Spinal cord (tissue), 10 donors: ENCODE data around the gene ZNF827. TPM values are rescaled to one million over a fixed set of nuclear protein-coding genes. Genes with fewer than 3 reads are reported as not detected.

Experiments
- DNase-seq, 6 donors: peaks; one replicate each; pipeline versions ENCODE4 v3.0.0 to v3.0.0-alpha.2; 2013 to 2015; ENCODE audit warnings: low spot score in 6 of 6, low read depth in 4 of 6
- H3K27ac ChIP-seq: one replicate; pipeline ENCODE4 v1.5.1; 2013; ENCODE audit warnings: low read depth, low read length, control low read depth
- H3K27me3 ChIP-seq: one replicate; pipeline ENCODE4 v1.6.1; 2013; ENCODE audit warnings: low read length; ENCODE audit not compliant: control insufficient read depth, insufficient read depth
- H3K36me3 ChIP-seq: one replicate; pipeline ENCODE4 v1.6.1; 2013; ENCODE audit warnings: low read length; ENCODE audit not compliant: control insufficient read depth, insufficient read depth
- H3K4me1 ChIP-seq: one replicate; pipeline ENCODE4 v1.6.1; 2013; ENCODE audit warnings: low read length; ENCODE audit not compliant: control insufficient read depth, insufficient read depth
- H3K4me3 ChIP-seq: one replicate; pipeline ENCODE4 v1.5.1; 2013; ENCODE audit warnings: low read depth, low read length, control low read depth
- H3K9me3 ChIP-seq: one replicate; pipeline ENCODE4 v1.6.1; 2013; ENCODE audit warnings: low read length; ENCODE audit not compliant: control insufficient read depth, insufficient read depth
- WGBS: methylation state at CpG from one replicate; pipeline ENCODE4 v1.1.5; 2013; ENCODE audit warnings: missing lambda C conversion rate; ENCODE audit not compliant: insufficient coverage; 5-methylcytosine and 5-hydroxymethylcytosine counted together
- polyA plus RNA-seq, 2 donors: library from polyadenylated mRNA; unstranded; fragments of 120-200 nt; gene quantifications; one replicate each; pipeline ENCODE4 v1.2.1, GENCODE V29; 2013; ENCODE audit not compliant: insufficient read length in 2 of 2
- total RNA-seq, 2 donors: library from RNA; depleted of rRNA in 1 of 2; stranded (reverse); fragments of 120-200 nt in 1 of 2; fragments of >200 nt in 1 of 2; gene quantifications; one replicate each; pipeline versions ENCODE4 v1.2.3 to v1.2.4, GENCODE V29; 2013 to 2014
- donor health status: healthy.

The ZNF827 gene
- total and polyA plus RNA-seq, 4 donors = 22.3 to 33.6 (median 26.1) TPM

DNA sequence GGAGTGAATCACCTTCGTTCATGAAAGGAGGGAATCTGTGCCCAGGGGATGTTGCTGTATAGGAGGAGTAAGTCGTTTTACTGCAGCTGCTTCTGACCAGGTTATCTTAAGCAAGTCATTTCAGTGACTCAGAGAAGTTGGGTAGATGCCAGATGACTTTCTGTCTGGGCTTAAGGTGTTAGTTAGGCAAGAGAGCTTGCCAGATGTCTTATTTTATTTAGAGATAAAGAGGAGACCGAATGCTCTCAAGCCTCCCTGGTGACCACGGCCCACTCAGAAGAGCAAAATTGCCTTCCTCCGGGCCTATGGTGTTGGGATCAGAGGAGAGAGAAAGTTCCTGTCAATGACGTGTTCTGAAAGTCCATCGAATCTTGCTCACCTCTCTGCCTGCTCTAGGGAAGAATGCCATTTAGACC lies 16.3 kb upstream of the ZNF827 start:
- Histone ChIP-seq H3K9me3 (no peaks in the 10 kb centered on the region), H3K36me3 (no peaks in the 10 kb centered on the region), H3K27ac (no peak overlapping the region), H3K27me3 (no peaks in the 10 kb centered on the region), H3K4me3 (no peak overlapping the region), H3K4me1 (no peaks in the 10 kb centered on the region)
- no peak for DNase-seq
- WGBS = 83% methylated on average over 5 of the region's 7 CpGs

DNA sequence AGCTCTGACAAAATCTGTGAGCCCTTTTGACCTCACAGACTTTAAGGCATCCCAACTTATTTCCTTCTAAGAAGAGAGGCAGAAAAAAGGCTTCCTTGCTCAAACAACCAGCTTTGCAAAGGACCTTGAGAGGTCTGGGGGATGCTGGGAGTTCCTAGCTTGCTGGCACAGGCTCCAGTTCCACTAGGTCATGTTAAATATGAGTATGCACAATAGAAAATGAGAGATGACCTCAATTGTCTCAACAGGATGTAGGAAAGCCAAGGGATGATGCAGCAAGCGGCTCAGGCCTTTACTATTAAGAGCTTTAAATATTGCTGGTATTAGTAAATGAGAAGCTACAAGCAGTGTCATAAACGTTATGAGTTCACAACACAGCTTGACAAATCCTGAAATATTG lies 13.3 kb upstream of the ZNF827 start:
- Histone ChIP-seq H3K4me3 (no peak overlapping the region), H3K4me1 (no peaks in the 10 kb centered on the region), H3K36me3 (no peaks in the 10 kb centered on the region), H3K27me3 (no peaks in the 10 kb centered on the region), H3K27ac (no peak overlapping the region), H3K9me3 (no peaks in the 10 kb centered on the region)
- WGBS = 75% methylated on average over 2 of the region's 2 CpGs
- peak in 1 of 6 donors; percentile 37 for DNase-seq

GRCh38 chr4:145945431-145946155 lies 7.0 kb upstream of the ZNF827 start:
- WGBS = no CpG with 5 or more reads among the region's 2 CpGs
- Histone ChIP-seq H3K36me3 (no peaks in the 10 kb centered on the region), H3K4me3 (no peak overlapping the region), H3K4me1 (no peaks in the 10 kb centered on the region), H3K9me3 (no peaks in the 10 kb centered on the region), H3K27me3 (no peaks in the 10 kb centered on the region), H3K27ac (no peak overlapping the region)
- DNase-seq = no peak

GRCh38 chr4:145944886-145945285 lies 6.3 kb upstream of the ZNF827 start:
- Histone ChIP-seq H3K36me3 (no peaks in the 10 kb centered on the region), H3K27ac (no peak overlapping the region), H3K27me3 (no peaks in the 10 kb centered on the region), H3K4me3 (no peak overlapping the region), H3K4me1 (no peaks in the 10 kb centered on the region), H3K9me3 (no peaks in the 10 kb centered on the region)
- no peak for DNase-seq
- no CpG with 5 or more reads among the region's 2 CpGs for WGBS

DNA sequence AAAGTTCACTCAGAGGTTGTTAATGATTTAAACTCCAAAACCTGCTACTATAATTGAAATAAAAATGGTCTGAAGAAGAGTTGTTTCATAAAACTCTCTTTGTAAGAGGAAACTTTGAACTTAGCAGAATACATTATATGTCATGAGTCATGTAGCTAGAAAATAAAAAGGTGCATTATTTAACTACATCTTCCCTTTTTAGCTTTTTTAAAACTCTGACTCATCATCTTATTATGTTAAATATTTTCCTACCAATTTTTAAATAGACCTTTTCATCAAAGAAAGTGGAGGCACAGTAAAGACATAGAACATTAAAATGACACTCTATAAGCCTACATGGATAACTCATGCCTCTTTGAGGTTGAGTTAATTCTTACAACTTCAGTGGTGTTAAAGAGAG lies 1.2 kb upstream of the ZNF827 start:
- H3K4me3 ChIP-seq = no peak overlapping the region
- no peaks in the 10 kb centered on the region for H3K36me3 ChIP-seq
- DNase-seq = no peak
- peaks cover 12% of the 10 kb centered on the region for H3K4me1 ChIP-seq
- no peaks in the 10 kb centered on the region for H3K9me3 ChIP-seq
- H3K27ac ChIP-seq = no peak overlapping the region
- H3K27me3 ChIP-seq = no peaks in the 10 kb centered on the region

DNA sequence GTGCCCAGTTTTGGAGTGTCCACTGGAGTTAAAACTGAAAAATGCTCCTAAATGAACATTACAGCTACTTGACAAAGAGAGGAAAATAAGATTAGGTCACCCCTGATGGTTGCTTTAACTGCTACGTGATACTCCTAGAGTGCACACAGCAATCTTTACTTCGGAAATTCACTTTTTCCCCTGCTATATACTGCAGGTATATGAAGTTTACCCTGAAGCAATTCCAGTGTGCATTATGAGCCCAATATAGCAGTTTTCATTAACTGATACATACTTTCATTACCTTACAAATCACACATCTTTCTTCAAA lies 773 bp upstream of the ZNF827 start:
- H3K9me3 ChIP-seq = no peaks in the 10 kb centered on the region
- H3K27ac ChIP-seq = no peak overlapping the region
- H3K27me3 ChIP-seq = no peaks in the 10 kb centered on the region
- no peaks in the 10 kb centered on the region for H3K36me3 ChIP-seq
- WGBS = no CpG with 5 or more reads among the region's 2 CpGs
- DNase-seq = peak in 1 of 6 donors; percentile 8
- H3K4me3 ChIP-seq = peak overlapping the region; percentile 85
- peaks cover 13% of the 10 kb centered on the region for H3K4me1 ChIP-seq

DNA sequence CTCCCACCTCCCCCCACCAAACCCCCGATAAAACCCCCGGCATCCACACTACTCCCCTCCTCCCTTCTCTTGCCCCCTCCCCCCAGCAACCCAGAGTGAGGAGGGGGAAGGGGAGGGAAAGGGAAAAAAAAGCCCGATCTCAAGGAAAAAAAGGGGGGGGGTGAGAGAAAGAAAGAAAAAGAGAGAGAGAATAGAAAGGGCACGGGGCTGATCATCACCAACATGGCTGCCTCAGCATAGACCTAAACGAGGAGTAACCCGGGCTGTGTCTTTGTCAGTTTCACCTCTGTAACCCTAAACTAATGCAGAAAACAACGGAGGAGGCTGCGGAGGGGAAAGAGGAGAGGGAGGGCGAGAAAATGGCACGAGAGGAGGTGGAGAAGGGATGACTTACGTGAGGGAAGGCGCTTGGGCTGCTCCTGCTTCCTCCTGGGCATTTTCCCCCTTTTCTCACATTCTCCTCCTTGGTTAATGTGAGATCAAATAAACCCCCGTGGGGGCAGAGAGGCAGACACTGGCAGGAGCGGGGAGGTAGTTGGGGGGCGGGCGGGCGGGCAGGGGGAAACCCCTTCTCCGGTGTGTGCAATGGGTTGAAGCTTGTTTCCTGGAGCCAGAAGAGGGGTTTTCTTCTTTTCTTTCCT lies 532 bp downstream of the ZNF827 start:
- Histone ChIP-seq H3K36me3 (no peaks in the 10 kb centered on the region), H3K27ac (peak overlapping the region; percentile 96), H3K4me1 (peaks cover 14% of the 10 kb centered on the region), H3K27me3 (no peaks in the 10 kb centered on the region), H3K9me3 (no peaks in the 10 kb centered on the region), H3K4me3 (peak overlapping the region; percentile 85)
- peak in 5 of 6 donors; percentile 42 to 89 (median 58) for DNase-seq
- 0% methylated on average over 4 of the region's 18 CpGs for WGBS

- DNase-seq = peak in 5 of 6 donors; percentile 41 to 88 (median 65)
- no peaks in the 10 kb centered on the region for H3K27me3 ChIP-seq
- H3K4me3 ChIP-seq = peak overlapping the region; percentile 87
- peaks cover 14% of the 10 kb centered on the region for H3K4me1 ChIP-seq
- peak overlapping the region; percentile 96 for H3K27ac ChIP-seq
- under 1% methylated on average over 80 of the region's 95 CpGs for WGBS
- H3K36me3 ChIP-seq = peaks cover 2% of the 10 kb centered on the region
- no peaks in the 10 kb centered on the region for H3K9me3 ChIP-seq
These were observed 1.4 kb downstream of the ZNF827 start for GRCh38 chr4:145936997-145937901.

GRCh38 chr4:145936142-145936996 lies 2.3 kb downstream of the ZNF827 start:
- Histone ChIP-seq H3K4me3 (peak overlapping the region; percentile 87), H3K9me3 (no peaks in the 10 kb centered on the region), H3K27ac (peak overlapping the region; percentile 96), H3K27me3 (no peaks in the 10 kb centered on the region), H3K36me3 (peaks cover 2% of the 10 kb centered on the region), H3K4me1 (peaks cover 14% of the 10 kb centered on the region)
- DNase-seq = peak in 3 of 6 donors; percentile 70 to 89 (median 87)
- under 1% methylated on average over 35 of the region's 70 CpGs for WGBS
